Measurements from ENCODE around the gene SRD5A1.

The SRD5A1 gene

DNA sequence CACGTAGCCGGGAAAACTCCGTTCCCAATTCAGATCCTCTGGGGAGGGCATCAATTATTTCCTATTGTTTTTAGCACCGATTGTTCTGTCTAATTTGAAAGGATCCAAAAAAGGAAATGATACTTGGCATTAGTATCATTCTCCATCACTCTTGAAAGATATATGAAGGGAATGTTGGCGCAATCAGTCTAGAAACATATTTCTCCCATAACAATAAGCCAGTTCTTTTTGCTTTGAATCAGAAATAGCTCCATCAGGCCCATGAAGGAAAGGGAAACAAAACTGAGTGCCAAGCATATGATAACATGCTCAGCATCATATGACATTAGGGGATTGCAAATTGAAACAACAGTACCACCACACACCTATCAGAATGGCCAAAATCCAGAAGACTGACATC lies 39.8 kb downstream of the SRD5A1 start:
- TF ChIP-seq, protein P1, sequence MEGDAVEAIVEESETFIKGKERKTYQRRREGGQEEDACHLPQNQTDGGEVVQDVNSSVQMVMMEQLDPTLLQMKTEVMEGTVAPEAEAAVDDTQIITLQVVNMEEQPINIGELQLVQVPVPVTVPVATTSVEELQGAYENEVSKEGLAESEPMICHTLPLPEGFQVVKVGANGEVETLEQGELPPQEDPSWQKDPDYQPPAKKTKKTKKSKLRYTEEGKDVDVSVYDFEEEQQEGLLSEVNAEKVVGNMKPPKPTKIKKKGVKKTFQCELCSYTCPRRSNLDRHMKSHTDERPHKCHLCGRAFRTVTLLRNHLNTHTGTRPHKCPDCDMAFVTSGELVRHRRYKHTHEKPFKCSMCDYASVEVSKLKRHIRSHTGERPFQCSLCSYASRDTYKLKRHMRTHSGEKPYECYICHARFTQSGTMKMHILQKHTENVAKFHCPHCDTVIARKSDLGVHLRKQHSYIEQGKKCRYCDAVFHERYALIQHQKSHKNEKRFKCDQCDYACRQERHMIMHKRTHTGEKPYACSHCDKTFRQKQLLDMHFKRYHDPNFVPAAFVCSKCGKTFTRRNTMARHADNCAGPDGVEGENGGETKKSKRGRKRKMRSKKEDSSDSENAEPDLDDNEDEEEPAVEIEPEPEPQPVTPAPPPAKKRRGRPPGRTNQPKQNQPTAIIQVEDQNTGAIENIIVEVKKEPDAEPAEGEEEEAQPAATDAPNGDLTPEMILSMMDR (conservative IDR thresholded peaks at IDR 0.05; ENCODE audit: low read depth, low read length), result no peak
- H3K4me2 ChIP-seq, result no peak overlapping the region
- H3K4me3 ChIP-seq (IDR thresholded peaks at IDR 0.05; ENCODE audit: insufficient read depth, low read depth, low read length), result no peak overlapping the region
- no peak overlapping the region for H3K27ac ChIP-seq
- no peak overlapping the region for H3K9ac ChIP-seq
- no peaks in the 10 kb centered on the region for H3K4me1 ChIP-seq (ENCODE audit: low read depth, poor library complexity, severe bottlenecking)
- H3K27me3 ChIP-seq (ENCODE audit: insufficient read depth, low read depth), result no peaks in the 10 kb centered on the region
- H3K79me2 ChIP-seq (ENCODE audit: insufficient read depth, low read depth), result no peaks in the 10 kb centered on the region
- H3K36me3 ChIP-seq (ENCODE audit: insufficient read depth), result no peaks in the 10 kb centered on the region
- H4K20me1 ChIP-seq (ENCODE audit: insufficient read depth), result no peaks in the 10 kb centered on the region
- no peak overlapping the region for H2AFZ ChIP-seq (ENCODE audit: low read depth)

DNA sequence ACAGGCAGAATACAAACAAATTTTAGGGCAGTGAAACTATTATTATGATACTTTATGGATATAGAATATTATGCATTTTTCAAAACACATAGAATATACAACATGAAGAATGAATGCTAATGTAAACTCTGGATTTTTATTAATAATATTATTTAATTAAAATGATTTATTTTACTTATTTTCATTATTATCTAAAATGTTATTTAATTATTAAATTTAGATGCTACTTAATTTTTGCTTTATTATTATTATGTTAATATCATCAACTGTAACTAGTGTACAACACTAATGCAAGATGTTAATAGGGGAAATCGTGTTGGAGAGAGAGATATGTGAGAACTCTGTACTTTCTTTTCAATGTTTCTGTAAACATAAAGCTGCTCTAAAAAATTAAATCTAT lies 40.7 kb downstream of the SRD5A1 start:
- Histone ChIP-seq H3K27me3 (ENCODE audit: insufficient read depth, low read depth) (no peaks in the 10 kb centered on the region), H3K27ac (no peak overlapping the region), H3K4me2 (no peak overlapping the region), H3K9ac (no peak overlapping the region), H4K20me1 (ENCODE audit: insufficient read depth) (no peaks in the 10 kb centered on the region), H3K4me1 (ENCODE audit: low read depth, poor library complexity, severe bottlenecking) (no peaks in the 10 kb centered on the region), H2AFZ (ENCODE audit: low read depth) (no peak overlapping the region), H3K36me3 (ENCODE audit: insufficient read depth) (no peaks in the 10 kb centered on the region), H3K4me3 (IDR thresholded peaks at IDR 0.05; ENCODE audit: insufficient read depth, low read depth, low read length) (no peak overlapping the region), H3K79me2 (ENCODE audit: insufficient read depth, low read depth) (no peaks in the 10 kb centered on the region)
- TF ChIP-seq, protein P1 (conservative IDR thresholded peaks at IDR 0.05; ENCODE audit: low read depth, low read length), result no peak

DNA sequence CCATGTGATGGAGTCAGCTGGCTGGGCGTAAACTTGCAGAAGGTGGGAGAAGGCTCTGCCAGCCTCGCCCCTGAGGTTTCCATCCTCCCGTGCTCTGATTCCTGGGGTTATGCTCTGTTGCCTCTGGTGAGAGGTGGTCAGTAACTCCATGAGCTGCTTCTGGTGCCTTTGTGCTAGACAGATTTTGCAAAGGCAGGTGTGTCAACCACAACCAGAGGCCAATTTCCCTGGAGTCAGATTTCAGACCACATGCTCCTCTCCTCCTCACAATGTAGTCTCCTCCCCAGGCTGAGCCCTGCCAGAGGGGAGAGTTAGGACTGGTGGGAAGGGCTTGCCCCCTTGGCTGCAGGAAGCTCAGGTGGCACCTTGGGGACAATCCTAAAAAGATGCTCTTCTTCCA lies 41.2 kb downstream of the SRD5A1 start:
- H3K79me2 ChIP-seq (ENCODE audit: insufficient read depth, low read depth), result no peaks in the 10 kb centered on the region
- H3K27ac ChIP-seq, result no peak overlapping the region
- H4K20me1 ChIP-seq (ENCODE audit: insufficient read depth), result no peaks in the 10 kb centered on the region
- no peaks in the 10 kb centered on the region for H3K4me1 ChIP-seq (ENCODE audit: low read depth, poor library complexity, severe bottlenecking)
- no peak overlapping the region for H3K4me3 ChIP-seq (IDR thresholded peaks at IDR 0.05; ENCODE audit: insufficient read depth, low read depth, low read length)
- TF ChIP-seq, protein P1 (conservative IDR thresholded peaks at IDR 0.05; ENCODE audit: low read depth, low read length), result no peak
- H2AFZ ChIP-seq (ENCODE audit: low read depth), result no peak overlapping the region
- H3K4me2 ChIP-seq, result no peak overlapping the region
- H3K36me3 ChIP-seq (ENCODE audit: insufficient read depth), result no peaks in the 10 kb centered on the region
- H3K9ac ChIP-seq, result no peak overlapping the region
- no peaks in the 10 kb centered on the region for H3K27me3 ChIP-seq (ENCODE audit: insufficient read depth, low read depth)

DNA sequence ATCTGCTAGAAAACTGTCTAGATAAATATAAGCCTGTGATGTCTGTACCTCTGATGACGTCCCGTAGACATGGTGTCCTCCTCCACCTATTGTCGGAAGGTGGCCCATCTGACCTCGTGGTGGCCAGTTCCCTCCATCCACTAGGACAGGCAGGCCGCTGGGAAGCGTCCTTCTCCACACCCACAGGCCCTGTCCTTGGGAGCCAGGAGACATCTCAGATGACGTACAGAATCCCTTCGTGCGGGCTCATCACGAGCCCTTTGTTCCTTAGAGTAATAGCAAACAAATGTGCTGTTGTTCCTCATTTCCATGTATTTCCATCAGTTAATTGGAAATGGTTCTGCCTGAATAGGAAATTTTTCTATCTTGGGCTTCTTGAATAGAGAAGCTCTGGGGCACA lies 41.6 kb downstream of the SRD5A1 start:
- H3K79me2 ChIP-seq (ENCODE audit: insufficient read depth, low read depth), result no peaks in the 10 kb centered on the region
- H2AFZ ChIP-seq (ENCODE audit: low read depth), result no peak overlapping the region
- no peak overlapping the region for H3K9ac ChIP-seq
- no peak overlapping the region for H3K4me2 ChIP-seq
- no peaks in the 10 kb centered on the region for H4K20me1 ChIP-seq (ENCODE audit: insufficient read depth)
- no peak overlapping the region for H3K27ac ChIP-seq
- H3K36me3 ChIP-seq (ENCODE audit: insufficient read depth), result no peaks in the 10 kb centered on the region
- no peaks in the 10 kb centered on the region for H3K27me3 ChIP-seq (ENCODE audit: insufficient read depth, low read depth)
- no peak overlapping the region for H3K4me3 ChIP-seq (IDR thresholded peaks at IDR 0.05; ENCODE audit: insufficient read depth, low read depth, low read length)
- TF ChIP-seq, protein P1 (conservative IDR thresholded peaks at IDR 0.05; ENCODE audit: low read depth, low read length), result no peak
- no peaks in the 10 kb centered on the region for H3K4me1 ChIP-seq (ENCODE audit: low read depth, poor library complexity, severe bottlenecking)
